ENCODE measurements around the gene DSCAM.

- TF ChIP-seq USF2 (IDR thresholded peaks at IDR 0.05; ENCODE audit: borderline replicate concordance, low read depth, low read length) (no peak), BCLAF1 (IDR thresholded peaks at IDR 0.05) (no peak), CTCF (IDR thresholded peaks at IDR 0.05 in 2 of 3, conservative IDR thresholded peaks at IDR 0.05 in 1 of 3; ENCODE audit: control insufficient read depth in 2 of 3, extremely low read depth in 1 of 3, insufficient read depth in 1 of 3, low read depth in 3 of 3, low read length in 3 of 3) (no peak), SREBF2 (IDR thresholded peaks at IDR 0.05; ENCODE audit: low read length) (no peak), YY1 (IDR thresholded peaks at IDR 0.05; ENCODE audit: low read depth, low read length) (no peak), MEF2A (IDR thresholded peaks at IDR 0.05; ENCODE audit: insufficient read depth, low read depth, low read length) (no peak), POLR2AphosphoS5 (IDR thresholded peaks at IDR 0.05; ENCODE audit: low read length) (no peak), SIX5 (IDR thresholded peaks at IDR 0.05; ENCODE audit: low read depth, low read length, severe bottlenecking) (no peak), EP300 (IDR thresholded peaks at IDR 0.05; ENCODE audit: borderline replicate concordance in 1 of 2, control insufficient read depth in 1 of 2, low read depth in 2 of 2, low read length in 2 of 2) (no peak), ZNF384 (IDR thresholded peaks at IDR 0.05; ENCODE audit: borderline replicate concordance, low read depth, low read length) (no peak), ZZZ3 (IDR thresholded peaks at IDR 0.05; ENCODE audit: control insufficient read depth, insufficient read length, low read depth) (no peak), ZNF24 (IDR thresholded peaks at IDR 0.05) (no peak), SMC3 (IDR thresholded peaks at IDR 0.05; ENCODE audit: borderline replicate concordance, low read length) (no peak), REST (IDR thresholded peaks at IDR 0.05; ENCODE audit: low read depth, low read length) (no peak)
These were observed 655.3 kb downstream of the DSCAM start for GRCh38 chr21:40191616-40192015.

Data from GM12878 (cell line).